ENCODE results near the gene AKAP9.
"Not testable (repeated sequence)": the region's sequence is repeated elsewhere in the genome, so short reads cannot be mapped to it uniquely, and the experiment has no call there.

AKAP9 gene

GRCh38 chr7:92131764-92132330 is 191.2 kb downstream of the AKAP9 start:
- in situ Hi-C loops (cut with MboI; ENCODE audit: low sequenced_read_pairs), result no loop called here

GRCh38 chr7:92133133-92133736 is 192.6 kb downstream of the AKAP9 start:
- in situ Hi-C loops (cut with MboI; ENCODE audit: low sequenced_read_pairs), result no loop called here

- in situ Hi-C loops (cut with MboI; ENCODE audit: low sequenced_read_pairs), result no loop called here
These were observed 193.1 kb downstream of the AKAP9 start for GRCh38 chr7:92133737-92134270.

GRCh38 chr7:92134271-92135051 is 193.8 kb downstream of the AKAP9 start, which contains the start of gene CYP51A1:
Gene CYP51A1 (minus strand): TSS chr7:92134477. CDS start chr7:92134364, 113 bp downstream.
- in situ Hi-C loops (cut with MboI; ENCODE audit: low sequenced_read_pairs), result no loop called here

GRCh38 chr7:92135052-92135889 is 194.6 kb downstream of the AKAP9 start:
- in situ Hi-C loops (cut with MboI; ENCODE audit: low sequenced_read_pairs), result no loop called here

GRCh38 chr7:92137557-92137956 is 196.9 kb downstream of the AKAP9 start:
- in situ Hi-C loops (cut with MboI; ENCODE audit: low sequenced_read_pairs), result no loop called here

GRCh38 chr7:92141161-92141560 is 200.5 kb downstream of the AKAP9 start:
- in situ Hi-C loops (cut with MboI; ENCODE audit: low sequenced_read_pairs), result no loop called here

- in situ Hi-C loops (cut with MboI; ENCODE audit: low sequenced_read_pairs), result not testable (repeated sequence)
These were observed 202.1 kb downstream of the AKAP9 start for GRCh38 chr7:92142791-92143190.

GRCh38 chr7:92143192-92143880 is 202.7 kb downstream of the AKAP9 start:
- in situ Hi-C loops (cut with MboI; ENCODE audit: low sequenced_read_pairs), result not testable (repeated sequence)

- in situ Hi-C loops (cut with MboI; ENCODE audit: low sequenced_read_pairs), result no loop called here
These were observed 209.1 kb downstream of the AKAP9 start for GRCh38 chr7:92149736-92150239.

GRCh38 chr7:92150450-92151017 is 209.9 kb downstream of the AKAP9 start:
- in situ Hi-C loops (cut with MboI; ENCODE audit: low sequenced_read_pairs), result no loop called here

- in situ Hi-C loops (cut with MboI; ENCODE audit: low sequenced_read_pairs), result no loop called here
These were observed 214.6 kb downstream of the AKAP9 start for GRCh38 chr7:92155108-92155739.

GRCh38 chr7:92156990-92157389 is 216.3 kb downstream of the AKAP9 start:
- in situ Hi-C loops (cut with MboI; ENCODE audit: low sequenced_read_pairs), result no loop called here

- in situ Hi-C loops (cut with MboI; ENCODE audit: low sequenced_read_pairs), result no loop called here
These were observed 218.3 kb downstream of the AKAP9 start for GRCh38 chr7:92158660-92159575.
